Kidney epithelial cell (primary cell): ENCODE results near the gene IL22RA2. TPM values are rescaled to one million over a fixed set of nuclear protein-coding genes. Genes with fewer than 3 reads are reported as not detected.

Experiments used
- DNase-seq: peaks from one replicate; pipeline ENCODE4 v3.0.0-alpha.2; 2010; ENCODE audit warnings: low read depth
- H3K27me3 ChIP-seq: 2 replicates; pipeline ENCODE4 v1.6.0; 2011; ENCODE audit warnings: low read length; ENCODE audit not compliant: control insufficient read depth, insufficient read depth
- H3K36me3 ChIP-seq: 2 replicates; pipeline ENCODE4 v1.5.1; 2011; ENCODE audit warnings: low read length; ENCODE audit not compliant: control insufficient read depth, insufficient read depth
- H3K4me3 ChIP-seq: 2 replicates; pipeline ENCODE4 v1.5.1; 2011; ENCODE audit warnings: low read depth, mild to moderate bottlenecking, control low read depth, low read length
- CTCF ChIP-seq: IDR thresholded peaks from 2 replicates; pipeline ENCODE4 v1.5.1; 2011; ENCODE audit warnings: mild to moderate bottlenecking, moderate library complexity, low read length, control low read depth, inconsistent platforms; ENCODE audit not compliant: insufficient read depth, poor library complexity, severe bottlenecking
- total RNA-seq: library from RNA; depleted of rRNA; stranded (reverse); fragments of >200 nt; gene quantifications from 2 replicates; pipeline ENCODE4 v1.2.3, GENCODE V29; 2015

The IL22RA2 gene
- total RNA-seq, 1 donor from 2014 or later: not detected

- Histone ChIP-seq H3K4me3 (no peak overlapping the region), H3K27me3 (no peaks in the 10 kb centered on the region), H3K36me3 (no peaks in the 10 kb centered on the region)
- DNase-seq: no peak
- TF ChIP-seq CTCF: no peak
These were observed 67.3 kb downstream of the IL22RA2 start for GRCh38 chr6:137106183-137106582.

- Histone ChIP-seq H3K36me3 (no peaks in the 10 kb centered on the region), H3K27me3 (no peaks in the 10 kb centered on the region), H3K4me3 (no peak overlapping the region)
- no peak for DNase-seq
- no peak for TF ChIP-seq CTCF
These were observed 68.1 kb downstream of the IL22RA2 start for GRCh38 chr6:137105375-137105774.

GRCh38 chr6:137104926-137105325 is 68.5 kb downstream of the IL22RA2 start:
- Histone ChIP-seq H3K36me3 (no peaks in the 10 kb centered on the region), H3K27me3 (no peaks in the 10 kb centered on the region), H3K4me3 (no peak overlapping the region)
- no peak for DNase-seq
- TF ChIP-seq CTCF: no peak

GRCh38 chr6:137102851-137103492 is 70.5 kb downstream of the IL22RA2 start:
- no peak for TF ChIP-seq CTCF
- Histone ChIP-seq H3K27me3 (no peaks in the 10 kb centered on the region), H3K4me3 (no peak overlapping the region), H3K36me3 (no peaks in the 10 kb centered on the region)
- DNase-seq: no peak

GRCh38 chr6:137102050-137102848 is 71.2 kb downstream of the IL22RA2 start:
- Histone ChIP-seq H3K4me3 (no peak overlapping the region), H3K36me3 (no peaks in the 10 kb centered on the region), H3K27me3 (no peaks in the 10 kb centered on the region)
- TF ChIP-seq CTCF: no peak
- DNase-seq: no peak
